DOHH2 (cell line): Measurements from ENCODE around the gene DNPH1.

ENCODE experiments used
- CTCF ChIP-seq: fragments of 200-600 bp; sonication (generic); IDR thresholded peaks from one replicate; pipeline ENCODE4 v1.5.1; 2014; ENCODE audit warnings: antibody characterized with exemption, mild to moderate bottlenecking, low read depth, low read length; ENCODE audit not compliant: poor library complexity, severe bottlenecking
- EZH2phosphoT487 ChIP-seq: fragments of 200-600 bp; sonication (generic); IDR thresholded peaks from 2 replicates; pipeline ENCODE4 v1.6.1; 2017; ENCODE audit warnings: borderline replicate concordance, mild to moderate bottlenecking, antibody characterized with exemption, low read length, moderate library complexity, mixed read lengths

DNA sequence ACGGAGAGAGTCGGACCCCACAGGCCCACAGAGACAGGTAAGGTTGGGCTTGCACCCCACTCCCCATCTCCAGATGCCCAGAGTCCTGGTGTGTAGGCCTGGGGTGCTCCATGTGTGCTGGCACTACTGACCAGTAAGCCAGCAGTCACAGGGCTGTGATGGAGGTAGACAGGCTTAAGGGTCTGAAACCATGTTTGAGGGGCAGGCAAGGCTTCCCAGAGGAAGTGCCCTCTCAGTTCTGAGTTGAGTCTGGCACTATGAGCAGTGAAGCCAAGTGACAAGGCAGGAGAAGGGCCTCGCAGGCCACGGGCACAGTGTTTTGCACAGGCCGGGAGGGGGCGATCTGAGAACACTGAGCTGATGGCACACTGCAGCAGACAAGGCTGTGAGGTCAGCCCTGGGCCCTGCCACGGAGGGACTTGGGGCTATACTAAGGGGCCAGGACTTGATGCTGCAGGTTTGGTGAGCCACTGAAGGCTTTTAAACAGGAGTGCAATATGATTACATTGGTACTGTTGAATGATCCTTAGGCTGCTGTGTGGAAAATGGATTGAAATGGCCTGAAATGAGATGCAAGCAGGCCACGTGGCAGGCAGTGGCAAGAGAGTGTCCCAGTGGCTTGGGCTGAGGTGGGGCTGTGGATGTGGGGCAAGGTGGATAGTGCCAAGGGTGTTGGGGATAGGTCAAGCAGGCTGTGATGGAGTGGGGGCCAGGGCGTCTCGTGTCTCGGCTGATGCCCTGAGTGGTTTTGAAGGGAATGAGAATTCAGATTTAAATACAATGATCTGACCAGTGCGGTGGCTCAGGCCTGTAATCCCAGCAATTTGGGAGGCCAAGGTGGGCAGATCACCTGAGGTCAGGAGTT is 34.3 kb upstream of the DNPH1 start:
- TF ChIP-seq CTCF (peak; percentile 97), EZH2phosphoT487 (no peak)
